ENCODE data around the gene GPR32. TPM values are rescaled to one million over a fixed set of nuclear protein-coding genes. Genes with fewer than 3 reads are reported as not detected.

GPR32 gene
- total and polyA plus RNA-seq, 12 donors: 16.0 TPM; not detected in 11

GRCh38 chr19:50818859-50819472, 48.7 kb downstream of the GPR32 start:
- Histone ChIP-seq H3K9me3 (replicated peaks in 1 of 3) (no peaks in the 10 kb centered on the region), H3K4me3 (no peak overlapping the region), H3K36me3 (replicated peaks in 1 of 2) (no peaks in the 10 kb centered on the region), H3K27me3 (peaks cover 31% of the 10 kb centered on the region), H3K27ac (no peak overlapping the region), H3K4me1 (replicated peaks in 1 of 2) (peaks cover 0 to 11% of the 10 kb centered on the region in 2 donors)
- TF ChIP-seq CTCF (IDR thresholded peaks at IDR 0.05) (no peak), POLR2A (IDR thresholded peaks at IDR 0.05) (no peak)
- no peak for DNase-seq
- WGBS, 4 donors: 31 to 74% (median 72%) methylated on average over 1 to 12 of the region's 12 CpGs
- intact Hi-C loops (cut with DNase I): no loop called here

- WGBS, 4 donors: 43 to 51% (median 45%) methylated on average over 2 to 8 of the region's 8 CpGs
- H3K4me1 ChIP-seq (replicated peaks in 1 of 2): peaks cover 0 to 11% of the 10 kb centered on the region in 2 donors
Measured at GRCh38 chr19:50819636-50820035, 49.4 kb downstream of the GPR32 start.

GRCh38 chr19:50820086-50820485, 49.8 kb downstream of the GPR32 start:
- TF ChIP-seq POLR2A (IDR thresholded peaks at IDR 0.05): no peak
- no peak for TF ChIP-seq CTCF (IDR thresholded peaks at IDR 0.05)
- WGBS, 4 donors: 17 to 33% (median 24%) methylated on average over 6 to 15 of the region's 15 CpGs
- no peaks in the 10 kb centered on the region for H3K9me3 ChIP-seq (replicated peaks in 1 of 3)
- H3K36me3 ChIP-seq (replicated peaks in 1 of 2): no peaks in the 10 kb centered on the region
- H3K4me3 ChIP-seq: no peak overlapping the region
- peaks cover 31% of the 10 kb centered on the region for H3K27me3 ChIP-seq
- intact Hi-C loops (cut with DNase I): no loop called here
- no peak overlapping the region for H3K27ac ChIP-seq
- peaks cover 0 to 11% of the 10 kb centered on the region in 2 donors for H3K4me1 ChIP-seq (replicated peaks in 1 of 2)
- DNase-seq: no peak

More at GRCh38 chr19:50819636-50820035, 49.4 kb downstream of the GPR32 start:
- DNase-seq: no peak
- H3K36me3 ChIP-seq (replicated peaks in 1 of 2): no peaks in the 10 kb centered on the region
- H3K27ac ChIP-seq: no peak overlapping the region
- TF ChIP-seq POLR2A (IDR thresholded peaks at IDR 0.05): no peak
- TF ChIP-seq CTCF (IDR thresholded peaks at IDR 0.05): no peak
- peaks cover 31% of the 10 kb centered on the region for H3K27me3 ChIP-seq
- intact Hi-C loops (cut with DNase I): no loop called here
- H3K9me3 ChIP-seq (replicated peaks in 1 of 3): no peaks in the 10 kb centered on the region
- no peak overlapping the region for H3K4me3 ChIP-seq

- Histone ChIP-seq H3K27me3 (peaks cover 31% of the 10 kb centered on the region), H3K4me3 (peak overlapping the region in 1 of 4 donors; percentile 19)
Measured at GRCh38 chr19:50820549-50821247, 50.4 kb downstream of the GPR32 start.

More at GRCh38 chr19:50820549-50821247, 50.4 kb downstream of the GPR32 start:
- H3K4me1 ChIP-seq (replicated peaks in 1 of 2): peaks cover 0 to 11% of the 10 kb centered on the region in 2 donors
- intact Hi-C loops (cut with DNase I): no loop called here
- H3K27ac ChIP-seq: no peak overlapping the region
- no peak for TF ChIP-seq CTCF (IDR thresholded peaks at IDR 0.05)
- no peaks in the 10 kb centered on the region for H3K9me3 ChIP-seq (replicated peaks in 1 of 3)
- no peaks in the 10 kb centered on the region for H3K36me3 ChIP-seq (replicated peaks in 1 of 2)
- no peak for DNase-seq
- WGBS, 4 donors: 14 to 23% (median 20%) methylated on average over 15 to 20 of the region's 21 CpGs

Data from adrenal gland (tissue), 12 donors.